Fibroblast of skin of left quadriceps (primary cell): ENCODE results near the gene COQ7.
A peak's percentile ranks its signal among the peaks of the same experiment; 100 is the strongest.

Experiments used
- DNase-seq, 2 experiments: peaks; one replicate each; pipeline ENCODE4 v3.0.0-alpha.2; 2013; ENCODE audit warnings: low read depth in 2 of 2

Gene COQ7

GRCh38 chr16:19086322-19087199, 19.1 kb downstream of the COQ7 start:
- peak; percentile 82 to 87 for DNase-seq

DNA sequence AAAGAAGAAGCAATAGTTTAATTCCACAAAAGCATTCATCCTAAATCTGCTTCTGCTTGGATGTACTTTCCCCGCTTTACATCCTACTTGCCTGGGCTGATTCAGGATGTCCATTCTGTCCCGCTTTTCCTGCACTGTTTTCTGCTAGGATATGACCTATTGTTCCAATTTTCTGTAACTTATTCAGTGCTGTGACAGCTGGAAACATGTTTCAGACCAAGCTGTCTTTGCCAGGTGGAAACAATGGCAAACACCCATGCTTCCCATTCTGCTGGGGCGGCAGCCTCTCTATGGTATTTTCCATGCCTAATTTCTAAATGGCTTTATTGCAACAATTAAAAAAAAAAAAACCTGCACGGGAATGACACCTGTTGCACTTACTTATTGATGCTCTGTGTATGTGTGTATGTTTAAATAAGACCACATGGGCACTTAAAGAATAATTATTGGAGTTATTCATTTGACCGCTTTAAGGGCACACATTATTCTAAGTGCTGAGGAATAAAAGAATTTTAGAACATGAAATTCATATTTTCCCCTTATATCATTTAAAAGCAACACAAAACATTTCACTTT, 21.0 kb downstream of the COQ7 start:
- DNase-seq = no peak

GRCh38 chr16:19089410-19089955, 22.1 kb downstream of the COQ7 start:
- DNase-seq = no peak

GRCh38 chr16:19090916-19091315, 23.5 kb downstream of the COQ7 start:
- no peak for DNase-seq

- no peak for DNase-seq
Observed at GRCh38 chr16:19092653-19093410, 25.4 kb downstream of the COQ7 start.

DNA sequence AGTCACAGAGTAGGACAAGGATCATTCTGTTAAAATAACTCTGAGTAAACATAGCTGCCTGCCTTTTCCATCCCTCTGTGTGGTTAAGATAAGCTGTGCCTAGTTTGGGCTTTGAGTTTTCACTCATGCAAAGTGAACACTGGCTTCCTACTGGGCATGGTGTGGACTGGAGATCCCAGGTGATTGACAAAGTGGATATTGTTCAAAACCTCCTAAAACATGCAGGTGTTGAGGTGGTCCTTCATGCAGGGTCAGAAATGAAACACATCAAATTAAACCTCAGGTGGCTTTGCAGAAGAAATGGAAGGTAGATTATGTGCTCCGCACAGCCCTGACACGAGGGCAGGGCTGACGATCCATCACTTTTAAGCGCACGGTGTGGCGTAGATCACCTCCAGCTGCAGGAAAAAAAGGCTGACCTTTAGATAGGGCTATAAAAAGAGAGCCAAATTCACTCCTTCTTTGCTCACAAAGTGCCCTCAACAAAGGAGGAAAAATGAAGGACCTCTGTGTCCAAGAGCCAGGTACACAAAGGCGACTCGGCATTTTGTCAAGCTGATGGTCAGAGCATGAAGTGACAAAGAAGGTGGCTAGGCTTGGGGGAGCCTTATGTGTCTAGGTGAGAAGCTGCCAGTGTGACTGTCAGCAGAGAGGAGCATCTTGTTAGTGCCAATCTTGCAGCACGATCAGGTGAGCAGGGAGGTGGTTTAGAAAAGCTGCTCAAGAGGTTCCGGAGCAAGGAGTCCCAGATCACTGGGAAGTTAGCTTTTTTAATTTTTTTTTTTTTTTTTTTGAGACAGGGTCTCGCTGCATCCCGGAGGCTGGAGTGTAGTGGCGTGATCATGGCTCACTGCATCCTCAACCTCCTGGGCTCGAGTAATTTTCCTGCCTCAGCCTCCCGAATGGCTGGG, 26.5 kb downstream of the COQ7 start:
- DNase-seq = no peak

GRCh38 chr16:19094542-19095365, 27.3 kb downstream of the COQ7 start:
- no peak for DNase-seq

GRCh38 chr16:19095654-19096053, 28.2 kb downstream of the COQ7 start:
- DNase-seq = no peak

DNA sequence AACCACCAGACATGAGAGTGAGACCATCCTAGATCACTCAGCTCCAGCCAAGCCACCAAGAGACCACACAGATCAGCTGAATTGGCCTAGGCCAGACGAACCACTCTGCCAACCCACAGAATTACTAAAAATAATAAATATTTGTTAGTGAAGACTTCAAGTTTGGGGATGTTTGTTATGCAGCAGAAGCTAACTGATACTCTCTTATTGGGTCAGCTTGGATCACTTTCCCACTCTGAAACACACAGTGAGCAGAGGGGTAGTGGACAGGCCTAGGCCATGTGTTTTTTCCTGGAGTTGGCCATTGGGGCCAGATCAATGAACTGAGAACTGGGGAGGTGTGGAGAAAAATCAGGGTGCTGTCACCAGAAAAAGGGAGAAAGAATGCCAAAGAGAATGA, 30.8 kb downstream of the COQ7 start:
- no peak for DNase-seq

DNA sequence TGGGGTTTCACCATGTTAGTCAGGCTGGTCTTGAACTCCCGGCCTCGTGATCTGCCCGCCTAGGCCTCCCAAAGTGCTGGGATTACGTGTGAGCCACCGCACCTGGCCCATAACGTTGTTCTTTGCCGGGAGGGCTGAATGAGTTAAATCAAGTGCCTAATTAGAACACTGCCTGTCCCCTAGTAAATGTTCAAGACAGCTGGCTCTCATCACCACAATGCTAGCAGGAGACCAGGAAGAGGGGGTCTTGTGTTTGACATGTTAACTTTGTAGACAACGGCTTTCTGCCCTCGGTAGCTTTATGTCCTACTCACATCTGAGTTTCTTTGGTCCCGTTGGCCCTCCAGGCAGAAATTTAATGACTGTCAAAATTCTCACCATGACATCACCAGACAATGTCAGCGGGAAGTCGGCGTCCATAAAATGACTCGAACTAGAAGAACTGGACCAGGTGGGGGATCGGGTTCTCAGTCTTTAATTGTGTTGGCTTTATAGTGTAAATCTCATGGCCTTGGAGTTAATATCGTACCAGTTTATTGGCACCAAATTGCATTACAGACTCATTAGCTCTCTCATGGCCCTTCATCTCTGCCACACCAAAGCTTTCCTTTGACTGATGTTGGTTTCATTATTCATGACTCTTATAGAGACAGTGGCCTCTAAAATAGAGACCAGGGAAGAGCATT, 34.9 kb downstream of the COQ7 start:
- DNase-seq = no peak

GRCh38 chr16:19104607-19105006, 37.2 kb downstream of the COQ7 start:
- DNase-seq = no peak

DNA sequence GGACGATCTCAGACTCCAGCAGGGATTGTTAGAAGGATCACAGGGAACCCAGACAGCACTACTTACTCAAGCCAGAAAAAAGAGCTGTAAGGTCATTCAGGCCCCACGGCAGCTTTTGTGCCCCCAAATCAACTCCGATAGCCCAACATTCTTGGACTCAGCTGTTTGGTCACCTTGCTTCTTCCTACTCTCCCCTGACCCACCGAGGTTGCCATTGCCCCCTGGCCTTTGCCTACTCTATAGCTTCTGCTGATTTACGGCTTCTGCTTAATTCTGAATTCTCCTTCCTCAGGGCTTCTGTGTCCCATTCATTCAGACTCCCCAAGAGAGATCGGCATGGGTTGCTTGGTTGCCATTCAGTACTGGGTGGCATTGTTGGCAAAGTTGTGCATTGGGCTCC, 37.7 kb downstream of the COQ7 start:
- DNase-seq = no peak

DNA sequence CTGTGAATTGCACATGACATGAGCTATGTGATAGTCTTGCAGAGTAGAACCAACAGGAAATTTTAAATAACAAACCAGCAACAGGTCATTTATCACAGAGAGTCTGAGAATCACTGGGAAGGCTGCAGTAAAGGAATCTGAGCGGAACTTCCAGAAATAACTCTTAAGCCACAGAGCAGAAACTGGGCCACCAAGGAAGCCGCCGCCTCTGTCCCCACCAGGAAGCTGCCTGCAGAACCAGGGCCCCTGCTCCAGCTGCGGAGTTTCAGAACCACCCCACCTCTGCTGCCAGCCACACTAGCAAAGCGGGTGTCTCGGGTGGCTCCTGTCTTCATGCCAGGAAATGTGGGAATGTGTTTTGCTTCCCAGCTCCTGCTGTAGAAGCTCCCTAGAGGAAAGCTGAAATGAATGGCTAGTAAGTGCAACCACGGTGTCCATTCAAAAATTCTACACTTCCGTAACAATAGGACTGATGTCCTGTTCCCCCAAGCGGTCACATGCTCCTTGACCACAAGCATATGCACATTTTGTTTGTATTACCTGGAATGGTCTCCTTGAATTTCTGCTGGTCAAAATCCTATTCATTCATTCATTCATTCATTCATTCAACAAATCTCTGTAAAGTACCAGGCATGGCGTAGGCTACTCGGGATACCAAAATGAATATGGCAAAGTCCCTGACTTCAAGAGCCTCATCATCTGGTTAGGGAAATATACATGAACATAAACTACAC, 38.6 kb downstream of the COQ7 start:
- no peak for DNase-seq

DNA sequence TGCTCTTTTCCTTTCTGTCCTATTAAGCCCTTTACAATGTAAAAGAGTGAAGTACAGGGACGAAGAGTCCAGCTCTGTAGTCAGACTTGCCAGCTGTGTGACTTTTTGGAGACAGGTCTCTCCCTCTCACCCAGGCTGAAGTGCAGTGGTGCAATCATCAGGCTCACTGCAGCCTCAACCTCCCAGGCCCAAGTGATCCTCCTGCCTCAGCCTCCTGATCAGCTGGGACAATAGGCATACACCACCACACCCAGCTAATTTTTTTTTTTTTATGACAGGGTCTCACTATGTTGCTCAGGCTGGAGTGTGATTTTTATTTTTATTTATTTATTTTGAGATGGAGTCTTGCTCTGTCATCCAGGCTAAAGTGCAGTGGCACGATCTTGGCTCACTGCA, 39.2 kb downstream of the COQ7 start:
- no peak for DNase-seq

- DNase-seq = no peak
Observed at GRCh38 chr16:19108409-19109287, 41.2 kb downstream of the COQ7 start.

GRCh38 chr16:19109288-19109664, 41.9 kb downstream of the COQ7 start:
- no peak for DNase-seq

DNA sequence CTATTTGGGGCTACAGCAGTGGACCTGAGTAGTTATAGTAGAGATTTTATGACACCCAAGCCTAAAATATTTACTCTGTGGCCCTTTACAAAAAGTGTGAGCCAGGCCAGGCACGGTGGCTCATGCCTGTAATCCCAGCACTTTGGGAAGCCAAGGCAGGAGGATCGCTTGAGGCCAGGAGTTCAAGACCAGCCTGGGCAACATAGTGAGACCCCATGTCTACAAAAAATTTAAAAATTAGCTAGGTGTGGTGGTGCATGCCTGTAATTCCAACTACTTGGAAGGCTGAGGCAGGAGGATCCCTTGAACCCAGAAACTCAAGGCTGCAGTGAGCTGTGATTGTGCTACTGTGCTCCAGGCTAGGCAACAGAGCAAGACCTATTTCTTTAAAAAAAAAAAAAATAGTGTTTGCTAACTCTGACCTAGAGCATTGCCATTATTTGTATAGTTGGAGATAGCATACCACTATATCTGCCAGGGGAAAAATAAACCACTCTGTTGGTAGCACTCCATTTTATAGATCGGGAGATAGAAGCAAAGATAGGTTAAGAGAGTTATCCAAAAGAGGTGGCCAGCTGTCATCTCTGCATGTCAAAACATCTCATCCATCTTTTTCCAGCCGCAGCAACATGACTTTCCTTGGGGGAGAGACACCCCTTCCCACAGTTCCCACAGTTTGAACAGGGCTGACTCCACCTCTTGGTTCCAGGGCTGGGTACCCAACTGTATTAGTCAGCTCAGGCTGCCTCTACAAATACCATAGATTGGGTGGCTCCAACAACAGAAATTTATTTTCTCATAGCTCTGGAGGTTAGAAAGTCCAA, 43.3 kb downstream of the COQ7 start:
- no peak for DNase-seq

GRCh38 chr16:19112099-19112407, 44.6 kb downstream of the COQ7 start:
- DNase-seq = no peak
